HepG2 (cell line): ENCODE results near the gene TEKT5. TPM values are rescaled to one million over a fixed set of nuclear protein-coding genes. Genes with fewer than 3 reads are reported as not detected.

Source experiments
- ATAC-seq: fragments of 200-7000 bp; cut with Tn5 transposase; 3 replicates; pipeline ENCODE4 v1.9.1; 2020; ENCODE audit warnings: mild to moderate bottlenecking, moderate library complexity
- BruUV-seq: library from RNA; stranded (reverse); fragments of 400-500 nt; replicated peaks from 2 replicates; lab custom pipeline; 2021; lab: Mats Ljungman, UMichigan
- CTCF ChIA-PET: fragments of 300-600 bp; formaldehyde crosslinking; extraction: SDS; loops from one replicate; lab custom pipeline; 2021; ENCODE audit warnings: low total read pairs, inconsistent platforms, low intra/inter-chr PET ratio; lab: Yijun Ruan, JAX
- POLR2A ChIA-PET: fragments of 350-600 bp; sonication (Branson Sonifier 250); formaldehyde crosslinking; loops from one replicate; lab custom pipeline; 2020; ENCODE audit warnings: antibody characterized with exemption, inconsistent platforms; lab: Yijun Ruan, JAX
- DNase-seq: peaks from one replicate; pipeline ENCODE4 v3.0.0-alpha.2; 2015; ENCODE audit warnings: low spot score
- FAIRE-seq: peaks from 3 replicates; lab custom pipeline; 2011; peaks lifted over from hg19 to GRCh38; lab: Jason Lieb, UNC
- H2AFZ ChIP-seq: one replicate; pipeline ENCODE4 v1.6.1; 2011; ENCODE audit warnings: low read length, inconsistent platforms
- H3K27ac ChIP-seq: fragments of 300-600 bp; 3 replicates; pipeline ENCODE4 v1.8.0; 2011; ENCODE audit warnings: mixed run types, mild to moderate bottlenecking, mixed read lengths, low read length, inconsistent platforms; ENCODE audit not compliant: insufficient read depth; ENCODE audit errors: extremely low read length
- H3K27me3 ChIP-seq, 2 experiments: fragments of 200-600 bp in 1 of 2; 2 replicates in 1 of 2; 3 replicates in 1 of 2; pipeline versions ENCODE4 v1.6.0 to v1.8.0; 2011; ENCODE audit warnings: low read length in 2 of 2, mild to moderate bottlenecking in 2 of 2, moderate library complexity in 2 of 2, inconsistent platforms in 1 of 2; ENCODE audit not compliant: insufficient read depth in 2 of 2, control insufficient read depth in 1 of 2
- H3K36me3 ChIP-seq, 2 experiments: fragments of 200-600 bp in 1 of 2; replicated peaks in 1 of 2; 2 replicates in 1 of 2; 3 replicates in 1 of 2; pipeline versions ENCODE4 v1.5.1 to v1.8.0; 2011; ENCODE audit warnings: low read length in 2 of 2, inconsistent platforms in 1 of 2; ENCODE audit not compliant: insufficient read depth in 2 of 2, control insufficient read depth in 1 of 2
- H3K4me1 ChIP-seq: 2 replicates; pipeline ENCODE4 v1.5.1; 2012; ENCODE audit warnings: low read length, inconsistent platforms; ENCODE audit not compliant: insufficient read depth
- H3K4me2 ChIP-seq: 2 replicates; pipeline ENCODE4 v1.6.0; 2011; ENCODE audit warnings: low read depth, low read length, inconsistent platforms
- H3K4me3 ChIP-seq, 3 experiments: fragments of 200-600 bp in 1 of 3; sonication (generic), shearing (Covaris generic) in 1 of 3; replicated peaks in 1 of 3; 2 replicates each; pipeline ENCODE4 v1.5.1; 2011 to 2016; ENCODE audit warnings: low read length in 3 of 3, inconsistent platforms in 2 of 3, low read depth in 2 of 3, mild to moderate bottlenecking in 2 of 3, control low read depth in 1 of 3, mixed read lengths in 1 of 3; ENCODE audit not compliant: insufficient read depth in 1 of 3
- H3K79me2 ChIP-seq: one replicate; pipeline ENCODE4 v1.6.1; 2011; ENCODE audit warnings: low read length, inconsistent platforms; ENCODE audit not compliant: insufficient read depth
- H3K9ac ChIP-seq: 2 replicates; pipeline ENCODE4 v1.6.0; 2011; ENCODE audit warnings: mild to moderate bottlenecking, low read depth, low read length, inconsistent platforms; ENCODE audit not compliant: insufficient read depth
- H3K9me3 ChIP-seq: 2 replicates; pipeline ENCODE4 v1.5.1; 2012; ENCODE audit warnings: mild to moderate bottlenecking, low read length
- H4K20me1 ChIP-seq: 2 replicates; pipeline ENCODE4 v1.6.0; 2011; ENCODE audit warnings: inconsistent platforms, mild to moderate bottlenecking, low read length, moderate library complexity; ENCODE audit not compliant: insufficient read depth
- ARNTL ChIP-seq: sonication (generic); formaldehyde crosslinking; IDR thresholded peaks from 2 replicates; pipeline ENCODE4 v1.4.0; 2020; ENCODE audit warnings: mild to moderate bottlenecking, missing genetic modification reagents
- ETV5 ChIP-seq: IDR thresholded peaks from 2 replicates; pipeline ENCODE4 v1.6.1; 2018; ENCODE audit warnings: missing biosample characterization, missing genetic modification reagents, inconsistent platforms, borderline replicate concordance
- GTF3A ChIP-seq: sonication (generic); formaldehyde crosslinking; conservative IDR thresholded peaks from 2 replicates; pipeline ENCODE4 v1.4.0; 2020; ENCODE audit warnings: mild to moderate bottlenecking, missing genetic modification reagents
- KLF15 ChIP-seq: sonication (generic); formaldehyde crosslinking; IDR thresholded peaks from 2 replicates; pipeline ENCODE4 v1.8.1; 2023; ENCODE audit warnings: borderline replicate concordance, mild to moderate bottlenecking, inconsistent platforms, missing genetic modification reagents, mixed read lengths
- MAZ ChIP-seq, 2 experiments: sonication (generic) in 1 of 2; formaldehyde crosslinking in 1 of 2; IDR thresholded peaks; 2 replicates each; pipeline versions ENCODE4 v1.5.0 to v1.6.1; 2012 to 2020; ENCODE audit warnings: low read depth in 2 of 2, mild to moderate bottlenecking in 2 of 2, borderline replicate concordance in 1 of 2, improper control_type of control experiment in 1 of 2, low read length in 1 of 2, missing genetic modification reagents in 1 of 2, moderate library complexity in 1 of 2
- MXD1 ChIP-seq: sonication (generic); formaldehyde crosslinking; IDR thresholded peaks from 2 replicates; pipeline ENCODE4 v1.4.0; 2020; ENCODE audit warnings: mild to moderate bottlenecking, missing genetic modification reagents
- PHF5A ChIP-seq: IDR thresholded peaks from one replicate; pipeline ENCODE4 v1.6.1; 2018; ENCODE audit warnings: low read depth, missing genetic modification reagents; ENCODE audit not compliant: unreplicated experiment
- SAFB2 ChIP-seq: sonication (generic); formaldehyde crosslinking; IDR thresholded peaks from 2 replicates; pipeline ENCODE4 v1.5.1; 2020; ENCODE audit warnings: missing genetic modification reagents, low read depth, mild to moderate bottlenecking, borderline replicate concordance
- SMARCE1 ChIP-seq: fragments of 450-650 bp; IDR thresholded peaks from 2 replicates; pipeline ENCODE4 v1.6.1; 2017; ENCODE audit warnings: borderline replicate concordance
- THRA ChIP-seq: sonication (generic); formaldehyde crosslinking; IDR thresholded peaks from 2 replicates; pipeline ENCODE4 v1.4.0; 2020; ENCODE audit warnings: missing genetic modification reagents, borderline replicate concordance
- ZBTB21 ChIP-seq: sonication (generic); formaldehyde crosslinking; IDR thresholded peaks from 2 replicates; pipeline ENCODE4 v1.4.0; 2020; ENCODE audit warnings: missing genetic modification reagents
- ZFYVE20 ChIP-seq: sonication (generic); formaldehyde crosslinking; IDR thresholded peaks from 2 replicates; pipeline ENCODE4 v1.8.0; 2023; ENCODE audit warnings: low read depth, mild to moderate bottlenecking, moderate library complexity, missing genetic modification reagents, borderline replicate concordance
- ZNF704 ChIP-seq: sonication (generic); formaldehyde crosslinking; IDR thresholded peaks from 2 replicates; pipeline ENCODE4 v1.8.1; 2023; ENCODE audit warnings: mild to moderate bottlenecking, inconsistent platforms, moderate library complexity, missing genetic modification reagents, borderline replicate concordance
- ZNF773 ChIP-seq: sonication (generic); formaldehyde crosslinking; IDR thresholded peaks from 2 replicates; pipeline ENCODE4 v1.4.0; 2020; ENCODE audit warnings: missing genetic modification reagents, borderline replicate concordance
- ZSCAN22 ChIP-seq: sonication (generic); formaldehyde crosslinking; IDR thresholded peaks from 2 replicates; pipeline ENCODE4 v1.4.0; 2020; ENCODE audit warnings: mild to moderate bottlenecking, missing genetic modification reagents
- WGBS: methylation state at CpG from one replicate; pipeline ENCODE4 v1.1.6; 2017; ENCODE audit warnings: low lambda C conversion rate; 5-methylcytosine and 5-hydroxymethylcytosine counted together
- in situ Hi-C: cut with HindIII; loops from 2 replicates; pipeline ENCODE4 v1.10.0; 2017; ENCODE audit warnings: low pct_unique_long_range_greater_than_20kb; ENCODE audit not compliant: extremely low pct_ligation_motif_present
- intact Hi-C: fragments of 100-400 bp; cut with micrococcal nuclease; formaldehyde crosslinking; loops from one replicate; pipeline ENCODE4 v1.10.0; 2022; ENCODE audit not compliant: unreplicated experiment
- polyA plus RNA-seq, 8 experiments: library from polyadenylated mRNA; depleted of rRNA in 3 of 8; stranded (reverse) in 7 of 8; unstranded in 1 of 8; fragments of >200 nt; fragmentation: Illumina TruSeq in 4 of 8; extraction: Trizol in 4 of 8; gene quantifications; 2 replicates each; pipeline versions ENCODE4 v1.2.1 to v1.2.3, GENCODE V29; 2011 to 2016; ENCODE audit warnings: low read depth in 4 of 8, missing spikeins in 1 of 8, mixed read lengths in 1 of 8; ENCODE audit not compliant: insufficient read depth in 1 of 8
- total RNA-seq, 5 experiments: library from RNA; depleted of rRNA; stranded (reverse); fragments of >200 nt; fragmentation: Illumina TruSeq; extraction: Trizol; gene quantifications; 2 replicates each; pipeline ENCODE4 v1.2.3, GENCODE V29; 2016; ENCODE audit warnings: low read depth in 1 of 5

Gene TEKT5
- total and polyA plus RNA-seq, 2 of the 13 experiments (the other 11 are each of a cell fraction or from before 2014, with no cell fraction given): 0.16 TPM; not detected in 1

GRCh38 chr16:10675216-10675615 lies 19.5 kb downstream of the TEKT5 start (continued):
- TF ChIP-seq ZNF773 (CRISPR knock-in tag): no peak
- no peak for TF ChIP-seq THRA (CRISPR knock-in tag)
- no peak for TF ChIP-seq ZFYVE20 (CRISPR knock-in tag)
- no peak for TF ChIP-seq SAFB2 (CRISPR knock-in tag)
- TF ChIP-seq SMARCE1: no peak
- TF ChIP-seq ZSCAN22 (CRISPR knock-in tag): no peak

GRCh38 chr16:10671729-10672128 lies 23.0 kb downstream of the TEKT5 start:
- Histone ChIP-seq H2AFZ (no peak overlapping the region), H3K9me3 (no peaks in the 10 kb centered on the region), H3K4me3 (no peak overlapping the region), H3K9ac (no peak overlapping the region), H3K36me3 (no peaks in the 10 kb centered on the region), H3K27ac (no peak overlapping the region), H3K79me2 (no peaks in the 10 kb centered on the region), H3K4me1 (peaks cover 18% of the 10 kb centered on the region), H3K27me3 (peaks cover 2 to 16% of the 10 kb centered on the region in 2 experiments; a peak in 3 of 5 replicates), H3K4me2 (no peak overlapping the region), H4K20me1 (no peaks in the 10 kb centered on the region)
- WGBS: 14% methylated on average over 4 of the region's 4 CpGs
- no peak for ATAC-seq
- no peak for TF ChIP-seq PHF5A
- no peak for TF ChIP-seq MAZ (IDR thresholded peaks at IDR 0.05; ENCODE audit: borderline replicate concordance, low read depth, low read length)
- TF ChIP-seq MAZ (CRISPR knock-in tag; IDR thresholded peaks at IDR 0.05; ENCODE audit: low read depth): no peak
- no peak for TF ChIP-seq MXD1 (CRISPR knock-in tag)
- TF ChIP-seq ARNTL (CRISPR knock-in tag): no peak
- no peak for TF ChIP-seq GTF3A
- TF ChIP-seq ZBTB21: no peak
- no peak for TF ChIP-seq ZNF704 (CRISPR knock-in tag)
- no peak for TF ChIP-seq KLF15 (CRISPR knock-in tag)
- no peak for TF ChIP-seq ETV5 (CRISPR knock-in tag)
- ChIA-PET CTCF (no interaction called here), POLR2A (no interaction called here)
- intact Hi-C loops (no loop called here), in situ Hi-C loops (no loop called here)
- no peak for DNase-seq
- no TSS peak for BruUV-seq
- FAIRE-seq: no peak
